ENCODE measurements around the gene PLXND1.

The PLXND1 gene

DNA sequence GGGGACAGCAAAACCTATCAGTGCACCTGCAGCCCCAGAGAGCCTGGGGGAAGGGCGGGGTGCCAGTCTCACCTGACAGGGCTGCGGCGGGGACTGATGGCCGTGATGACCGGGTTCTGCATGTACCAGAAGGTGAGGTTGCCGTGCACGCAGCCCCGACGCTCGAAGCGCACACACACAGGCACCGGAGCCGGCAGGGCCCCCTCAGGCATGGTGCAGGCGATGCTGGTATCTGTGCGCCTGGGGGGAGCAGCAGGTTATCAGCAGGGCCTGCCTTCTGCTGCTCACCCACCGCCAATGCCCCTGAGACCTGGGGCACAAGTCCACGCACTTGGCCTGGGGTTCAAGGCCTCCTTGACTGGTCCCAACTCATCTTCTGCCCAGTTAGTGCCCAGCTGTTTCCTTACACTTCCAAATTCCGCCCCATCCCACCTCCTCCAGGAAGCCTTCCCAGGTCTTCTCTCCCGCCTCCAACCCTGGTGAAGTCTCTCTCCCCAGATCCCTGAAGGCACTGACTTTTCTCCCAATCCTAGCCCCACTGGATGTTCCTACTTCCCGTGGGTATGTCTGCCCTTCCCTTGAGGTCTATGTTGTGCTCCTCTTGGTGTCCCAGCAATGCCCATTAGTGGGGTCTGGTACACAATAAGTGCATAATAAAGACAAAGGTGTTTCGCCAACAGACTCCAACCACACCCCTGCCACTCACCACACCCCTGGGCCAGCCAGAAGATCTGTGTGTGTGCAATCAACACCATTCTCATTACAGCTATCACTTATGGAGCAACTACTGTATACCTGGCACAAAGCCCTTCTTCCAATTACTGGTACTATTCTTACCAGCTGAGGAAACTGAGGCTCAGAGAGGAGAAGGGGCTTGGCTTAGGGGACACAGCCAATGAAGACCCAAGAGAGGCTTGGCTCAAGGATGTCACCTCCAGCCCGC lies 34.6 kb downstream of the PLXND1 start:
- H3K4me3 ChIP-seq (replicated peaks in 1 of 2; ENCODE audit: low read depth in 2 of 2, low read length in 2 of 2), result no peak overlapping the region
- no peak for DNase-seq (ENCODE audit: low read depth in 2 of 2)
- TF ChIP-seq, protein P1, sequence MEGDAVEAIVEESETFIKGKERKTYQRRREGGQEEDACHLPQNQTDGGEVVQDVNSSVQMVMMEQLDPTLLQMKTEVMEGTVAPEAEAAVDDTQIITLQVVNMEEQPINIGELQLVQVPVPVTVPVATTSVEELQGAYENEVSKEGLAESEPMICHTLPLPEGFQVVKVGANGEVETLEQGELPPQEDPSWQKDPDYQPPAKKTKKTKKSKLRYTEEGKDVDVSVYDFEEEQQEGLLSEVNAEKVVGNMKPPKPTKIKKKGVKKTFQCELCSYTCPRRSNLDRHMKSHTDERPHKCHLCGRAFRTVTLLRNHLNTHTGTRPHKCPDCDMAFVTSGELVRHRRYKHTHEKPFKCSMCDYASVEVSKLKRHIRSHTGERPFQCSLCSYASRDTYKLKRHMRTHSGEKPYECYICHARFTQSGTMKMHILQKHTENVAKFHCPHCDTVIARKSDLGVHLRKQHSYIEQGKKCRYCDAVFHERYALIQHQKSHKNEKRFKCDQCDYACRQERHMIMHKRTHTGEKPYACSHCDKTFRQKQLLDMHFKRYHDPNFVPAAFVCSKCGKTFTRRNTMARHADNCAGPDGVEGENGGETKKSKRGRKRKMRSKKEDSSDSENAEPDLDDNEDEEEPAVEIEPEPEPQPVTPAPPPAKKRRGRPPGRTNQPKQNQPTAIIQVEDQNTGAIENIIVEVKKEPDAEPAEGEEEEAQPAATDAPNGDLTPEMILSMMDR (IDR thresholded peaks at IDR 0.05; ENCODE audit: low read depth, low read length), result no peak

DNA sequence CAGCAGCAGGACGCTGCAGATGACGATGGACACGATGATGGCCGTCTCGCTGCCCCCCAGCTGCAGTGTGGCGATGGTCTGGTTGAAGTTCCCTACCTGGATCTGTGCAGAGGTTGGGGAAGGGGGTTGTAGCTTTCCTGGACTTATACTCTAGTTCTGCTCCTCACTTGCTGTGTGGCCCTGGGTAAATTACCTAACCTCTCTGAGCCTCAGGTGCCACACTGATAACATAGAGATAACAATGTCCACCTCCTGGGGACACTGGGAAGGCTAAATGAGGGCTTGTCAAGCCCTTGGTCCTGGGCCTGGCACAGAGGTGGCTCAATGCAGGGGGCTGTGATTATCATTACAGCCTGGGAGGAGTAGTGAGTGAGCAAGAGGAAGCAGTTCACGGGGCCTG lies 36.6 kb downstream of the PLXND1 start:
- TF ChIP-seq, protein P1 (IDR thresholded peaks at IDR 0.05; ENCODE audit: low read depth, low read length), result no peak
- H3K4me3 ChIP-seq (replicated peaks in 1 of 2; ENCODE audit: low read depth in 2 of 2, low read length in 2 of 2), result no peak overlapping the region
- no peak for DNase-seq (ENCODE audit: low read depth in 2 of 2)

DNA sequence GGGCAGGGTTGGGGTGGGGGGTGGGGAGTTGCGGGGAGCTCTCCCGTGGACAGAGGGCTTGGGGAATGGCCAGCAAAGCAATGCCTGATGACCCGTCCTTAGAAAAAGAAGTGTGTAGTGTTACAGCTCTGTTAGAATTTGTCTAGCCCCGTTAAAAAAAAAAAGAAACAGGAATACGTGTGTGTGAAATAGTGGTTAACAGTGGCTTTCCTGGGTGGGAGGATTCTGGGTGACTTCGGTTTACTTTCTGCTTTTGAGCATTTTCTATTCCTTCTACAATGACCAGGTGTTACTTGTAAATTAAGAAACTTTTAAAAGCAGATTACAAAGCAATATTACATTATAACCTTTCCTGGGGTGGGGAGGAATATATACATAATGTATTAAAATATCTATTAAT lies 38.5 kb downstream of the PLXND1 start:
- DNase-seq (ENCODE audit: low read depth in 2 of 2), result no peak
- TF ChIP-seq, protein P1 (IDR thresholded peaks at IDR 0.05; ENCODE audit: low read depth, low read length), result no peak
- no peak overlapping the region for H3K4me3 ChIP-seq (replicated peaks in 1 of 2; ENCODE audit: low read depth in 2 of 2, low read length in 2 of 2)

DNA sequence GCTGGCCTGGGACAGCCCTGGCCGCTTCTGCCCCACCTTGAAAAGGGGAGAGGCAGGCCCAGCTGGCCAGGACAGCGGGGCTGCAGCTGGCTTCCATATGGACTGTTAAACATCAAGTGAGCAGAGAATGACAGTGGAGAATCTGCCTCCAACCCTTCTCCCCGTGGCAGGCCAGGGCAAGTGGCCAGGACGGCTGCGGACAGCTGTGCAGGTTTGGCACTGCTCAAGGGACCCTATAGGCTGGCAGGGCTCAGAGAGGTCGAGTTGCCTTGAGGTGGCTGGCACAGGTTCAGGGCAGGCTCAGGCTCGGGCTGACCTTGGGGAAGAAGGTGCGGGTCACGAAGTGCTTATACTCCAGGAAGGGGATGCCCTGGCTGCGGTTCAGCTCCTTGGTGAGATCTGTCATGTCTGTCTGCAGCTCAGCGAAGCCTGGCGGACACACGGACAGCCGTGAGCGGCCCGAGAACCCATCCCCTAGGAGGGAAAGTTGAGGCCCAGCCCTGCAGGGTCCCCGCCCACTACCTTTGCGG lies 39.2 kb downstream of the PLXND1 start:
- DNase-seq (ENCODE audit: low read depth in 2 of 2), result no peak
- H3K4me3 ChIP-seq (replicated peaks in 1 of 2; ENCODE audit: low read depth in 2 of 2, low read length in 2 of 2), result no peak overlapping the region
- TF ChIP-seq, protein P1 (IDR thresholded peaks at IDR 0.05; ENCODE audit: low read depth, low read length), result no peak

DNA sequence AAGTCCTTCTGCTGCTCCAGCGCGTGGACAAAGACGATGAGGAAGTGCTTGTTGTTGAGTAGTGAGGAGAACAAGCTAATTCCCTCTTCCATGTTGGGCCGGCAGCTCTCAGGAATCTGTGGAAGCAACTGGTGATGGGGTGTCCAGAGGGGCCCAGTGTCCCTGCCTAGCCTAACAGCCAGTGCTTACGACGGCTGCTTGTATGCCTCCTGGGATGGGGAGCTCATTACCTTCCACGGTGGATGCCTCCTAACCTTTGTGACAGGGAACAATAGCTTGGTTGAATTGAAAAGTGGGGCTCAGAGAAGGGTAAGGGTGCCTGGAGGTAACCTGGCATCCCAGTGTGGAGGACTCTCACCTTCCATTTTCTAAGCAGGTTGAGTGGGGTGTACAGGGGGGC lies 40.6 kb downstream of the PLXND1 start:
- TF ChIP-seq, protein P1 (IDR thresholded peaks at IDR 0.05; ENCODE audit: low read depth, low read length), result no peak
- no peak for DNase-seq (ENCODE audit: low read depth in 2 of 2)
- H3K4me3 ChIP-seq (replicated peaks in 1 of 2; ENCODE audit: low read depth in 2 of 2, low read length in 2 of 2), result no peak overlapping the region

DNA sequence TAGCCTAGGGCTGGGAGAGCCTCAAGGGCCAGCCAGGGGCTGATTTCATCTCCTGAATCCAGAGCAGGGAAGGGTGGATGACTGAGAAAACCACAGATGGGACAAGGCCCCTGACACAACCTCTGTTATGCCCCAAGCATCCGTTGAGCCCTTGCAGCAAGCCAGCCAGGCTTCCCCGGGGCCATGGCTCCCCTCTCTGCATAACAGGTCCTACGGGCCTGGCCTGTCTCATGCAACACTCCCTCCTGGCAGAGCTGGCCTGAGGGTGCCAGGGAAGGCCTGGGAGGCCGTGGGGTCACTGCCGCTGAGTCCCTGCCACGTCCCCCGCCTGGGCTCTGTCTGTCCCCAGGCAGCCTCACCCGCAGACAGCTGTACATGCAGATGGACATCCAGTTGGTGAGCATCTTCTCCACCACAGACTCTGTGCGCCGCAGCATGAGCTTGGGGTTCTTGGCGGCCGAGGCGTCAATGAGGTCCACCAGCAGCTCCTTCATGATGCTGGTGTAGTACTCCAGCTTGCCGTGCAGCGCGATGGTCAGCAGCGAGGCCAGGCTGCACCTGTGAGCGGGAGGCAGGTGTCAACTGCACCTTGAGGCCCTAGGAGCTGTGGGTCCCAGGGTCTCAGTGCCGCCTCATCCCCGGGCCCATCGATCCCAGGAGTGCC lies 41.4 kb downstream of the PLXND1 start:
- TF ChIP-seq, protein P1 (IDR thresholded peaks at IDR 0.05; ENCODE audit: low read depth, low read length), result no peak
- H3K4me3 ChIP-seq (replicated peaks in 1 of 2; ENCODE audit: low read depth in 2 of 2, low read length in 2 of 2), result no peak overlapping the region
- DNase-seq (ENCODE audit: low read depth in 2 of 2), result no peak
